ENCODE data around the gene BTG2. TPM values are rescaled to one million over a fixed set of nuclear protein-coding genes. Genes with fewer than 3 reads are reported as not detected.

The BTG2 gene
- total RNA-seq, 4 donors from 2014 or later = 76.3 to 654 (median 238) TPM

DNA sequence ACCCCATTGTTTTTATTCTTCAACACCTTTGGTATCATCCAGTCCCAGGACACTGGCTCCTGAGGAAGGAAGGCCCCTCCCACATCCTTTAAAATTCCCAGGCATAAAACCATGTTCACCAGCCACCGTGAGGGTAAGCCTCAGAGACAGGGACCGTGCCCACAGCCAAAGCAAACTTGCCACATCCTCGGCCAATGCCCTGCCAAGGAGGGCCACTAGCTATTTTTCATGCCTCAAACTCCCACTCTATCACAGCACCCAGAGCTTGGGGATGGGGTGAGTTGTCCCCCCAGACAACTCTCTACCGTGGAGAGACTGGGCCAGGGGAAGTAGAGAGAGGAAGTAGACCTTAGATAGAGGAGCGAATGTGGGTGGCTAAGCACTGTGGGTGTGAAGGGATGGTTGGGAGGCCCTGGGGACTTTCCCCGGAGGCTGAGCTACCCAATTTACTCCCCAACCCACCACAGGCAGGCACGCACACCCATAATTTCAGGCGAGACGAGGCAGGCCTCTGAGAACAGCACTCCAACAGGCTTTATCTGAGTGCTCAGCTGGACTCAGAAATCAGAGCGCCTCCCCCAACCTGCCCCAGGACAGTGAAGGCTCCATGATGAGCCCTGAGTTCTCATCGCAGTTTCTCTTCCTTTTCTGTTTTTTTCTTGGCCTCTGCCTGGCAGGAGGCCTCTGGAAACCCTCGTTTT is 15.9 kb upstream of the BTG2 start:
- ATAC-seq (ENCODE audit: low FRiP score) = peak; percentile 27
- no peak for DNase-seq (ENCODE audit: low spot score)
- TF ChIP-seq, protein P1, sequence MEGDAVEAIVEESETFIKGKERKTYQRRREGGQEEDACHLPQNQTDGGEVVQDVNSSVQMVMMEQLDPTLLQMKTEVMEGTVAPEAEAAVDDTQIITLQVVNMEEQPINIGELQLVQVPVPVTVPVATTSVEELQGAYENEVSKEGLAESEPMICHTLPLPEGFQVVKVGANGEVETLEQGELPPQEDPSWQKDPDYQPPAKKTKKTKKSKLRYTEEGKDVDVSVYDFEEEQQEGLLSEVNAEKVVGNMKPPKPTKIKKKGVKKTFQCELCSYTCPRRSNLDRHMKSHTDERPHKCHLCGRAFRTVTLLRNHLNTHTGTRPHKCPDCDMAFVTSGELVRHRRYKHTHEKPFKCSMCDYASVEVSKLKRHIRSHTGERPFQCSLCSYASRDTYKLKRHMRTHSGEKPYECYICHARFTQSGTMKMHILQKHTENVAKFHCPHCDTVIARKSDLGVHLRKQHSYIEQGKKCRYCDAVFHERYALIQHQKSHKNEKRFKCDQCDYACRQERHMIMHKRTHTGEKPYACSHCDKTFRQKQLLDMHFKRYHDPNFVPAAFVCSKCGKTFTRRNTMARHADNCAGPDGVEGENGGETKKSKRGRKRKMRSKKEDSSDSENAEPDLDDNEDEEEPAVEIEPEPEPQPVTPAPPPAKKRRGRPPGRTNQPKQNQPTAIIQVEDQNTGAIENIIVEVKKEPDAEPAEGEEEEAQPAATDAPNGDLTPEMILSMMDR (IDR thresholded peaks at IDR 0.05) = no peak

DNA sequence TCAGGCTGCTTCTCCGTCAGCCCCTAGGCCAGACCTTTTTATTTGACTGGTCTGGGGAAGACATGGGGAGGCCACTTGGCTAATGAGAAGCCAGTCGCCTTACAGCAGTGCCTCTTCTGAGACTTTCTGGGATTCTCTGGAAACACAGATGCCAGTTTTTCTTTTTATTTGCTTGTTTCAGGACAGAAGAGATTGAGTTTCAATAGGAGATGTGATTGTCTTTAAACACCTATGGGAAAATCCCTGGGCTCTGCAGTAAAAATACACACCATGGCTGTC is 15.4 kb upstream of the BTG2 start:
- TF ChIP-seq, protein P1 (IDR thresholded peaks at IDR 0.05) = no peak
- ATAC-seq (ENCODE audit: low FRiP score) (no peak), DNase-seq (ENCODE audit: low spot score) (no peak)

DNA sequence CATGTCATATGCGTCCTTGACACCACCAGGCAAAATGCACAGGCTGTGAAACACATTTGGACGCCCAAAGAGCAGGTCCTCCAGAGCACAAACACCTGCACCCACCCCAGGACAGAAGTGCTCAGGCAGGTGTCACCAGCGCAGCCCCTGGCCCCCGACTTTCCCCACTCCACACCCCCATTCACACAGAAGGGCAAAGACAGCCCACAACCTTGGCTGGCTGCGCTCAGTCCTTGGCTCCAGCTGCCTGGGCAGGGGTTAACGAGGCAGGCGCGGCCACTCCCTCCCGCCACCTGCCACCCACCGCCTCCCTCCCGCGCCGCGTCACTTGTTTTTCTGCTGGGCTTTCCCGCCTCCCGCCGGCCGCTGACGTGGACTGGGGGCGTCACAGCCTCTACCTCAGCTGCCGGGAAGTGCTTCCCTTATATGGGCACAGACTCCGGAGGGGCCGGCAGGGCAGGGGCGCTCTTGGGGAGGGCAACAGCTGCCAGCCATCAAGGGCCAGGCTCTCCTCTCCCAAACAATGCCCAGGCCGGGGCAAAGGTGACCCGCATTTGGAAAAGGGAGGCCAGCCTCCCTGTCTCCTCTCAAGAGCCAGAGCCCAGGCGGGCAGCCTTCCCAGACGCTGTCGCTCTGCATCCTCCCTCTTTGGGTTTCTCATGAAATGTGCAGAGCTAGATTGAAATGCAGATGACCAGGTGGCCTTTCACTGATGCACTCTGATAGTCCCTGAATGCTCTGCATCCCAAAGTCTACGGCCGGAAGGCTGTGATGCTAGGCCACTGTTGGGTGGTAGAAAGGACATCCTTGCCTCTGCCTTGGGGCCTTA is 14.8 kb upstream of the BTG2 start:
- ATAC-seq (ENCODE audit: low FRiP score) (peak; percentile 79), DNase-seq (ENCODE audit: low spot score) (peak; percentile 93)
- TF ChIP-seq, protein P1 (IDR thresholded peaks at IDR 0.05) = no peak

DNA sequence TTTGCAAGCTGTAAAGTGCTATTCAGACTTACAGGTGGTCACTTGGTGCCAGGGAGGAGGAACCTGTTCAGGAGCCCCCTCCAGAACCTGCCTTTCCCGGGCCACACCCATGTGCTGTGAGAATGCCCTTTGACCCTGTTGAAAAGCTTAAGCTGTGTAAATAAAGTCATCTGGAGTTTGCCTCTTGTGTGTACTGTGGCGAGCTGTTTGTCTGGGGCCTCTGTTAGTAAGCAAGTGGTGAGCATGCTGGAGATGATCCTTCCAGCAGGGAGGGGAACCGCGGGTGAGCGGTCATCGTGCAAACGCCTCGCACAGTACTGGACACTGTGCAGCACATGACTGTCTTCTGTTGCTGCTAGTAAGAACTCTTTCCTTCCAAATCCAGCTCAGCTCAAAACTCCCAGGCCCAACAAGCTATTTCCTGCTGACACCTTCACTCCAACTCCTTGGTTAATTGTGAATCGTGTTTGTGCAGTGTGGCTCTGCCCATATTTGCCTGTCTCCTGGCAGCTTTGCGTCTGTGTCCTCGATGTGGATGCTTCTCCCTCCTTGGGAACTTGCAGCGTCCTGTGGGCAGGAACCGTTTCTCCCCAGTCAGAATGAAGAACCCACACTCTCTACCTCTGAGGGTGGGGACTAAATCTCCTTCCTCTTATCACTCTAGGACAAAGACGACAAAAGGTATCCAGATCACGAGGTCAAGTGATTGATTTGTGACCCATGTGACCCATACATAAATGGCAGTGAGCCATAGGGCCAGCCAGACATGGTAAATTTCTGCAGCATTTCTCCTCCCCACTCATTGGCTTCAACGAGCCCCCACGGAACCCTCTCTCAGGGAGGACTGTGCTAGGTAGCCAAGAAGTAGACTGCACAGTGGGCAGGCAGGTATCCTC is 13.9 kb upstream of the BTG2 start:
- no peak for DNase-seq (ENCODE audit: low spot score)
- TF ChIP-seq, protein P1 (IDR thresholded peaks at IDR 0.05) = no peak
- ATAC-seq (ENCODE audit: low FRiP score) = no peak

DNA sequence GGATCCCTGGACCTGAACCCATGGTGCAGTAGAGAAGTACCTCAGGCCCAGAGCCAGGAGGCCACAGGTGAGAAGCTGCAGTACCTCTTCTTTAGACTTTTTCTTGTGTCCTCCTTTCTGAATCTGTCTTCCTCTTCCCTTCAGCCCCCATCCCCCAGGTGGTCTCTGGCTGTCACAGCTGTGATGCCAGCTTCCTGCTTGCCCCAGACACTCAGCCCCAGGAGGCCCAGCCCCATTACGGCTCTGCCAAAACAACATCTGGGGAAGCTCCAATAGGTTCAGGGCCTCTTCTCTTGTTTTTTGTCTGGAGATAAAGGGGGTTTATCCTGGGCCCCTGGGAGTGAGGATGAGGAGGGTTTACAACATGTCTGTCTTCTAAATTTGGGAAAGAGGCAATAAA is 9.5 kb upstream of the BTG2 start:
- no peak for DNase-seq (ENCODE audit: low spot score)
- TF ChIP-seq, protein P1 (IDR thresholded peaks at IDR 0.05) = no peak
- ATAC-seq (ENCODE audit: low FRiP score) = no peak

DNA sequence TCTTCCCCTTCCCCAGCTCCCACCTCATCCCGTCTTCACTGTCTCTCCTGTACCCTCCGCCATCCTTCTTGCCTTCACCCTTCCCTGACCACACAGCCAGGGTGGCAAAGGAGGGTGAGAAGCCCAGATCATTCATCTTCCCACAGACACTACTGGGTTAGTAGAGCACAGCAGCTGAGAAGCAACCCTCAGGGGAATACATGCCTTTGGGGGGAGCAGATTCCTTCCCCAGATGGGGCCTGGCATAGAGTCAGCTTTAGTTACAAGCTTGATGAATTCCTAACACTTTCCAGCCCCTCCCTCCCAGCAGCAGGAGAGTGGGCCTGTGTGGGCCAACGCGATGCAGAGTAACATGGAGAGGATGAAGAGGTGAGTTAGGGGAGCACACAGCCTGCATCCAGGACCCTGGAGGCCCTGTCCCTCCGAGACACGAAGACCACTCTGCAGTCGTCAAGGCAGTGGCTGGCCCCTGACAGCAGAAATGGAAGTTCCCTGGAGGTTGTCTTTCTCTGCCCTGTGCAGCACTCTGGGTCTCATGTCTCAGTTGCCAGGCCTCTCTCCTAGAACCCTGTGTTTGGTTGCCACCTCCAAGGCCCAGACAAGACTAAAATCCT is 8.8 kb upstream of the BTG2 start:
- DNase-seq (ENCODE audit: low spot score) (no peak), ATAC-seq (ENCODE audit: low FRiP score) (no peak)
- TF ChIP-seq, protein P1 (IDR thresholded peaks at IDR 0.05) = no peak

All from omental fat pad (tissue), 4 donors.